Activated T-cell treated with anti-CD3 and anti-CD28 coated beads, Interleukin-2, amount 50 U/mL, for 4 hours (primary cell): ENCODE results near the gene MCTP1. TPM values are rescaled to one million over a fixed set of nuclear protein-coding genes. Genes with fewer than 3 reads are reported as not detected.

Experiments used
- ATAC-seq, 2 donors: fragments of 200-7000 bp; cut with Tn5 transposase; one replicate each; pipeline ENCODE4 v1.10.0; 2021
- DNase-seq: peaks from one replicate; pipeline ENCODE4 v3.0.0-alpha.2; 2020
- H3K27me3 Mint-ChIP-seq: one replicate; pipeline ENCODE4 v1.8.0; 2021; ENCODE audit warnings: low read depth, mixed read lengths
- H3K36me3 Mint-ChIP-seq: one replicate; pipeline ENCODE4 v1.8.0; 2022; ENCODE audit warnings: mixed read lengths; ENCODE audit not compliant: insufficient read depth
- H3K4me1 Mint-ChIP-seq: one replicate; pipeline ENCODE4 v1.8.0; 2021; ENCODE audit warnings: low read depth, mixed read lengths
- H3K4me3 Mint-ChIP-seq: one replicate; pipeline ENCODE4 v1.8.0; 2021; ENCODE audit warnings: mild to moderate bottlenecking, moderate library complexity, mixed read lengths
- H3K9me3 Mint-ChIP-seq: one replicate; pipeline ENCODE4 v1.8.0; 2021; ENCODE audit warnings: mixed read lengths
- total RNA-seq, 3 donors: library from RNA; stranded (reverse); gene quantifications; one replicate each; pipeline ENCODE4 v1.2.1, GENCODE V29; 2021

The MCTP1 gene
- total RNA-seq, 3 donors from 2014 or later = 0.30 to 1.1 (median 0.92) TPM

GRCh38 chr5:95102687-95103086 is 182.2 kb downstream of the MCTP1 start:
- H3K4me1 Mint-ChIP-seq = no peaks in the 10 kb centered on the region
- H3K36me3 Mint-ChIP-seq = no peaks in the 10 kb centered on the region
- H3K9me3 Mint-ChIP-seq = no peaks in the 10 kb centered on the region
- no peaks in the 10 kb centered on the region for H3K27me3 Mint-ChIP-seq
- no peak for DNase-seq
- no peak for ATAC-seq
- H3K4me3 Mint-ChIP-seq = no peak overlapping the region

GRCh38 chr5:95102080-95102479 is 182.8 kb downstream of the MCTP1 start:
- H3K36me3 Mint-ChIP-seq = no peaks in the 10 kb centered on the region
- H3K4me1 Mint-ChIP-seq = no peaks in the 10 kb centered on the region
- no peaks in the 10 kb centered on the region for H3K9me3 Mint-ChIP-seq
- H3K4me3 Mint-ChIP-seq = no peak overlapping the region
- no peaks in the 10 kb centered on the region for H3K27me3 Mint-ChIP-seq
- DNase-seq (no peak), ATAC-seq (no peak)

GRCh38 chr5:95100551-95100950 is 184.3 kb downstream of the MCTP1 start:
- Mint-ChIP-seq H3K36me3 (no peaks in the 10 kb centered on the region), H3K4me3 (no peak overlapping the region), H3K9me3 (no peaks in the 10 kb centered on the region), H3K4me1 (no peaks in the 10 kb centered on the region), H3K27me3 (no peaks in the 10 kb centered on the region)
- DNase-seq (no peak), ATAC-seq (no peak)

GRCh38 chr5:95098012-95098411 is 186.9 kb downstream of the MCTP1 start:
- ATAC-seq = no peak
- no peaks in the 10 kb centered on the region for H3K4me1 Mint-ChIP-seq
- H3K36me3 Mint-ChIP-seq = no peaks in the 10 kb centered on the region
- no peak for DNase-seq
- no peaks in the 10 kb centered on the region for H3K9me3 Mint-ChIP-seq
- H3K27me3 Mint-ChIP-seq = no peaks in the 10 kb centered on the region
- H3K4me3 Mint-ChIP-seq = no peak overlapping the region

- Mint-ChIP-seq H3K4me3 (no peak overlapping the region), H3K36me3 (no peaks in the 10 kb centered on the region), H3K4me1 (no peaks in the 10 kb centered on the region), H3K9me3 (peaks cover 11% of the 10 kb centered on the region), H3K27me3 (no peaks in the 10 kb centered on the region)
- DNase-seq (no peak), ATAC-seq (no peak)
These were observed 191.7 kb downstream of the MCTP1 start for GRCh38 chr5:95093211-95093610.

- no peak overlapping the region for H3K4me3 Mint-ChIP-seq
- ATAC-seq = no peak
- no peaks in the 10 kb centered on the region for H3K27me3 Mint-ChIP-seq
- H3K4me1 Mint-ChIP-seq = peaks cover 1% of the 10 kb centered on the region
- H3K36me3 Mint-ChIP-seq = no peaks in the 10 kb centered on the region
- no peak for DNase-seq
- H3K9me3 Mint-ChIP-seq = peaks cover 11% of the 10 kb centered on the region
These were observed 194.1 kb downstream of the MCTP1 start for GRCh38 chr5:95090774-95091173.

GRCh38 chr5:95087816-95088317 is 197.0 kb downstream of the MCTP1 start:
- H3K4me1 Mint-ChIP-seq = peaks cover 1% of the 10 kb centered on the region
- DNase-seq = no peak

GRCh38 chr5:95086927-95087815 is 197.7 kb downstream of the MCTP1 start:
- peaks cover 11% of the 10 kb centered on the region for H3K9me3 Mint-ChIP-seq

More at GRCh38 chr5:95087816-95088317, 197.0 kb downstream of the MCTP1 start:
- Mint-ChIP-seq H3K27me3 (no peaks in the 10 kb centered on the region), H3K4me3 (no peak overlapping the region), H3K9me3 (peaks cover 11% of the 10 kb centered on the region), H3K36me3 (no peaks in the 10 kb centered on the region)
- ATAC-seq = no peak

GRCh38 chr5:95084757-95085156 is 200.1 kb downstream of the MCTP1 start:
- ATAC-seq (no peak), DNase-seq (no peak)
- H3K4me3 Mint-ChIP-seq = no peak overlapping the region
- H3K27me3 Mint-ChIP-seq = no peaks in the 10 kb centered on the region
- no peaks in the 10 kb centered on the region for H3K9me3 Mint-ChIP-seq
- H3K4me1 Mint-ChIP-seq = peaks cover 12% of the 10 kb centered on the region
- H3K36me3 Mint-ChIP-seq = no peaks in the 10 kb centered on the region

More at GRCh38 chr5:95086927-95087815, 197.7 kb downstream of the MCTP1 start:
- no peaks in the 10 kb centered on the region for H3K27me3 Mint-ChIP-seq
- H3K4me3 Mint-ChIP-seq = no peak overlapping the region
- H3K4me1 Mint-ChIP-seq = peaks cover 2% of the 10 kb centered on the region
- no peaks in the 10 kb centered on the region for H3K36me3 Mint-ChIP-seq
- ATAC-seq (no peak), DNase-seq (no peak)

- no peaks in the 10 kb centered on the region for H3K27me3 Mint-ChIP-seq
- no peaks in the 10 kb centered on the region for H3K36me3 Mint-ChIP-seq
- H3K9me3 Mint-ChIP-seq = no peaks in the 10 kb centered on the region
- ATAC-seq (no peak), DNase-seq (no peak)
- H3K4me1 Mint-ChIP-seq = peaks cover 12% of the 10 kb centered on the region
- H3K4me3 Mint-ChIP-seq = no peak overlapping the region
These were observed 201.3 kb downstream of the MCTP1 start for GRCh38 chr5:95083606-95084005.

GRCh38 chr5:95081982-95082381 is 202.9 kb downstream of the MCTP1 start:
- Mint-ChIP-seq H3K27me3 (no peaks in the 10 kb centered on the region), H3K4me1 (peaks cover 11% of the 10 kb centered on the region), H3K4me3 (no peak overlapping the region), H3K36me3 (no peaks in the 10 kb centered on the region), H3K9me3 (no peaks in the 10 kb centered on the region)
- ATAC-seq (no peak), DNase-seq (no peak)

GRCh38 chr5:95081500-95081960 is 203.4 kb downstream of the MCTP1 start:
- Mint-ChIP-seq H3K4me3 (peak overlapping the region; percentile 6), H3K4me1 (peaks cover 11% of the 10 kb centered on the region), H3K36me3 (no peaks in the 10 kb centered on the region), H3K9me3 (no peaks in the 10 kb centered on the region), H3K27me3 (no peaks in the 10 kb centered on the region)
- ATAC-seq (peak; percentile 71 to 89), DNase-seq (no peak)

- Mint-ChIP-seq H3K4me1 (peaks cover 11% of the 10 kb centered on the region), H3K36me3 (no peaks in the 10 kb centered on the region), H3K4me3 (no peak overlapping the region), H3K9me3 (no peaks in the 10 kb centered on the region), H3K27me3 (no peaks in the 10 kb centered on the region)
- DNase-seq (no peak), ATAC-seq (no peak)
These were observed 204.5 kb downstream of the MCTP1 start for GRCh38 chr5:95080441-95080840.

GRCh38 chr5:95080030-95080429 is 204.9 kb downstream of the MCTP1 start:
- no peak for ATAC-seq
- Mint-ChIP-seq H3K4me3 (no peak overlapping the region), H3K4me1 (peaks cover 11% of the 10 kb centered on the region), H3K27me3 (no peaks in the 10 kb centered on the region), H3K36me3 (no peaks in the 10 kb centered on the region), H3K9me3 (no peaks in the 10 kb centered on the region)
- no peak for DNase-seq

GRCh38 chr5:95078868-95079267 is 206.0 kb downstream of the MCTP1 start:
- Mint-ChIP-seq H3K9me3 (no peaks in the 10 kb centered on the region), H3K36me3 (no peaks in the 10 kb centered on the region), H3K27me3 (no peaks in the 10 kb centered on the region), H3K4me3 (no peak overlapping the region), H3K4me1 (peaks cover 11% of the 10 kb centered on the region)
- no peak for DNase-seq
- no peak for ATAC-seq
